CD4-positive, alpha-beta T cell treated with Interleukin-6 for 4 hours (primary cell): ENCODE measurements around the gene CACNA1D.

ENCODE experiments used
- DNase-seq: peaks from one replicate; pipeline ENCODE4 v3.0.0-alpha.2; 2020; ENCODE audit warnings: mixed read lengths

The CACNA1D gene

DNA sequence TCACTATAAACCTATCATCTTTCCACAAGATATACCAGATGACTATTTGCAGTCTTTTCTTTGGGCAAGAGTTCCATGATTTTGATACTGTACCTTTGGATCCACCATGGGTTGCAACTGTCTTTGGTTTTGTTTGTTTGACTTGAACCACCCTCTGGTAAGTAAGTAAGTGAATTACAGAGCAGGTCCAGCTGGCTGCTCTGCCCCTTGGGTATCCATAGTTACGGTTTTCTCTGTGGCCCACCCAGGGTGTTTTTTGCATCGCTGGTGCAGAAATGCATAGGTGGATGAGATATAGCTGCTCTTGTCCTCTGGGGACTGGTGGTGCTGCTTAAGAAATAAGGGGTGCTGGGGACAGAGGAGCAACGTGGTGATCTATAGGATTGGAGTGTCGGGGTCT is 318.0 kb downstream of the CACNA1D start:
- DNase-seq = no peak

DNA sequence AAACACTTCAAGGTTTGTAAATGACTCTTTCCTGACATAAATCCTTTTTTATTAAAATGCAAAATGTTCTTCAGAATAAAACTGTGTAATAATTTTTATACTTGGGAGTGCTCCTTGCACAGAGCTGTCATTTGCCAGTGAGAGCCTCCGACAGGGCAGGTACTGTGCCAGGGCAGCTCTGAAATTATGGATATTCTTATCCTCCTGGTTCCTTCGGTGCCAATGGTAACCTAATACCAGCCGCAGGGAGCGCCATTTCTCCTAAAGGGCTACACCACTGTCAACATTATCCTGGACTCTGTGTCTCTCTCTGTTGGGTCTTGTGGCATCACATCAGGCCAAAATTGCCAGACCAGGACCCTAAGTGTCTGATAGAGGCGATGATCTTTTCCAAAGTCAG is 318.8 kb downstream of the CACNA1D start:
- DNase-seq = no peak

DNA sequence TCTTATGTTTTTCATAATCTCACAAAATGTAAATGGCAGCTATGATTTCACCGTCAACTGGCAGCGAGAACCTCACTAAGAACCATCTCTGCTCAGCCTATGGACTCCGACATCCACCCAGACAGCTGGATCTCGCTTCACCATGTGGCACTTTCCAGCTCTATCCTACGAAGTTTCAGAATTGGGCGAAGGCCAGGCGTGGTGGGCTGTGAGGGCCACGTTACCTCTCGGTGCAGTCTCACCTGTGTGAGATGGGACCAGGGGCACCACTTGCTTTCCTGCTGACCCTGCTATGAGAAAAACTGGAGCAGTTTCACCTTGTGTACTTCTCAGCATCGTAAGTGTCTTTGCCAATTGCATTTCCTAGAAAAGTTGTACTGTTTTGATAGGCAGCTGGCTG is 319.5 kb downstream of the CACNA1D start:
- DNase-seq = no peak

DNA sequence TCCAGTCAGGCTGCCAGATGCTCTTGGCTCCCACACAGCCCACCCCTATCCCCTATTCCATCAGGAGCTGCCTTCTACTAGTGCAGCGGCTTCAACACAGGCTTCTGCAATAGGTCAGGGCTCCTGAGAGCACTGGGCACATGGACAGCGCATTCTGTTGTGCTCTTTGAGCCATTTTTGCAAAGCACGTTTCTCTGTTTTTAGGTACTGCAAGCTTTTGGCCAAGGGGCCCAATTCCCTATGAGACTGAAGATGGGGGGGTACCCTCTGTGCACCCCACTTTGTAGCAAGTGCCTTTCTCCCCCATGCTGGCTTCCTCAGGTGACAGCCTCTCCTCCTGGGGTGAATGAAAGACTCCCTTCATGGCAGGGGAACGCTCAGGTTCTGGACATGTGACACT is 320.7 kb downstream of the CACNA1D start:
- DNase-seq = no peak

DNA sequence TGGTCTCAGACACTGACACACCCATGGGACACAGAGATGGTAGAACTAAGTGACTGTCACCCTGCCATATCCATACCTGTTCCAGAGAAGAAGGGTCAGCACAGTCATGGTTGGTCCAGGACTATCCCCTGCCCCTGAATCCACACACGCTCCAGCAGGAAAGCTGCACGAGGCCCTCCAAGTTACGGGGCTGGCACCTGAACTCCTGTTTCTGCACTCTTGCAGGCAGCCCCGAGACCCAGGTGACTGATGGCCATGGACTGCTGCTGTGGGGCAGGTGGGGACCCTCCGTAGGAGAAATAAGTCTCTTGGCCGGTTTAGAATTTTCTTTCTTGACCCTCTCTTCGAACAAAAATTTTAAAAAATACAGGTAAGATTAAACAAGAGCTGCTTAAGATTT is 321.2 kb downstream of the CACNA1D start:
- no peak for DNase-seq

DNA sequence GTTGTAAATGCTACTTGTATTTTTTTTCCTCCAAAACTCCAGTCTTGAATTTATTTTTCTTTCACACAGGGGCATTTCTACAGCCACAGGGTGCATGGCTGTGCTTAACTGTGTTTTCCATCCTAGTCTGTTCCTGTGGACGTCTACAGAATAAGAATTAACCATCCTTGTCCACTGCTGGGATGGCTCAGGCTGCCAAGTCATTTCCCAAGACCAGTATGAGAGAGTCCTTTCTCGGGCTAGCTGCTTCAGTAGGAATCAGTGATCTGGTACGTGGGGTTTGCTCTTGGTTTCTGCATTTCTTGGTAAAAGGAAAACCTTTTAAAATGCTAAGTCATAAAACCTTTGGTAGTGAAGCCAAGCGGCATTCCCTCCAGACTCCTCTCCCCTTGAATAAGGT is 322.0 kb downstream of the CACNA1D start:
- DNase-seq = no peak

DNA sequence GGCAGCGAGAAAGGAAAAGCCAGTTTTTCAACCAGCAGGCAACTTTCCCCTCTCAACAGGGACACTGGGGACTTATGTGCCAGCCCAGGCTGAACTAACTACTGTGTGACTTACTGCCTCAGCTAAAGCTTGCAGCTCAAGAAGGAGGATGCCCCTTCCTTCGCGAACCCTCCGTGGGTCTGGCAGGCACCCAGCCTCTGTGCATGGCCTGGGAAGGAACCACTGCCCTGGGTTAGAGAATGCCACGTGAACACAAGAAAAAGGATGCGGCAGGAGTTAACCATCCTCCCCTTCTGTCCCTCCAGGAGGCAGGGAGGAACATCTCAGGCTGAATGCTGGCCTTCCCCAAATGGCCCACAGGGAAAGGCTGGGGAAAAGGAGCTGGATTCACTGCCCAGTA is 322.8 kb downstream of the CACNA1D start:
- DNase-seq = no peak

DNA sequence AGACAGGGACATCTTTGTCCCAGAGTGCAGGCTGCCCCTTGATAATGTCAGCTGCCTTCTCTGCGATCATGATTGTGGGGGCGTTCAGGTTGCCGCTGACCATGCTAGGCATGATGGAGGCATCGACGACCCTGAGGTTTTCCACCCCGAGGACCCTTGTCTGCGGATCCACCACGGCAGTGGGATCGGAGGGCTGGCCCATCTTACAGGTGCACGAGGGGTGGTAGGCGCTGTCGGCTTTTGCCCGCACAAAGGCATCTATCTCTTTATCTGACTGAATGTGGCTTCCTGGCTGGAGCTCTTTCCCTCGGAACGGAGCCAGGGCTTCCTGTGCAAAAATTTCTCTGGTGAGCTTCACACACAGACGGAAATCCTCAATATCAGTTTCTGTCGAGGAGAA is 323.4 kb downstream of the CACNA1D start:
- no peak for DNase-seq

DNA sequence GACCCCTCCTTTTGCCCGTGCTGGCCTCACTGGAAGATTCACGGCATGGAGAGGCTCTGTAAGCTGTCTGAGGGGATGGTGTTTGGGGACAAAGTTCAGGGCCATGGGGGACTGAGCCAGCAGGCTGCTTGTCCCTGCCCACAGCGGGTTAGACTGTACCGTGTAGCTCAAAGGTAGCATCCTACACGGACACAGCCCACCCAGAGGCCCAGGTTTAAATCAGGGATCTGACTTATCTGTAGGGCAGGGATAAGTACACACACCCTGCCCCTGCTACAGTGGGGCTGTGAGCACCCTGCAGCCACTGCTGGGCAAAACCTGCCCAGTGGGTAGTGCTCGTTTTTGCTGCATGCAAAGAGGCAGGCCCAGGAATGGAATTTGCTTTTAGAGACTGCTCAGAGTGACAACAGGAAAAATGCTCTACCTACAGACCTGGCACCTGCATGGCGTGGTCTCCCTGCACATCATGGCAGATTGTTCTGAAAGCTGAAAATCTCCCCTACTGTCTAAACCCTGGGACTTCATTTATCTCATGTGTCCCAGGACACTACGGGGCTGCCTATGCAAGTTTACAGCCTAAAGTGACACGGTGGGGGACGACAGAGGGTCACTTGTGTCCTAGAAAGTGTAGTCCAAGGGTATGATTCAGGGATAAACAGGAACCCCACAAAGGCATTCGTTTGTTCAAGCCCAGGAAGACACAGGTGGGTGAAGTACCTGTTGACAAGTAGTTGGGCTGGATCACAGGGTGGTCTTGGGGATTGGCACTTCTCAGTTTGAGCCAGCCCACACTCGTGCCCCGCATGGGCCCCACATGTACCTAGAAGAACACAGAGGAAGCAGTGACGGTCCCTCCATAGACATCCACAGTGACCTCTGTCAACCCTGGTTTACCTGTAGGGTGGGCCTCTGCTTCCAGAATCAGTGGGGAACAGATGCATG is 324.1 kb downstream of the CACNA1D start:
- DNase-seq = no peak

DNA sequence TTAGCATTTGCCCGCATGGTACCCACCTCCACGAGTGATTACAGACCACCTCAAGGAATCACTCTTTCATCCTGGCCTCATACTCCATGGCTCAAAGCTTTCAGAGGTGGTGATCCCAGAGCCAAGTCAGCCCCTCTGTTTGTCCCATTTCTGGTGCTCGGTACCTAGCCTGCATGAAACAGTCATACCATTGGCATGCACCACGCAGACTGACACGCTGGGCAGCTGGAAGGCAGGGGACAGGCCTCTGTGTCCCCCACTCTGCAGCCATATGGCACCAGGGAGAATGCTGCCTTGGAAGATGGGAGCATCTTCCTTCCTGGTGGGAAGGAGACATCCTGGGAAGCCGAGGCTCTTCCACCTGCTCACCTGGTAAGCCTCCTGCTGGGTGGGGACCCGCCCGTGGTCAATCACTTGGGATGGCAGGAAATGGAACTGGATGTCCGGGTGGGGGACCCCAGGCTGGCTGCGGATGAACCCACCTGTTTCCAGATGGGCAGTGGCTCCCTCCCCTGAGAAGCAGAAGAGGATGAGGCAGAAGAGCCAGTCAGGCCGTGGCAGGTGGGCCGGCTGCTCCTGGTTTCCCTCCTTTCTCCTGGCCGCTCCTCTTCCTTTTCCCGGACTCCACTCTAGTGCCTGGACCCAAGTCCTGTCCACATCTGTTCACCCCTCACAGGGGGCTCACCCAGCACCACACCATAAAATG is 324.9 kb downstream of the CACNA1D start:
- DNase-seq = no peak

DNA sequence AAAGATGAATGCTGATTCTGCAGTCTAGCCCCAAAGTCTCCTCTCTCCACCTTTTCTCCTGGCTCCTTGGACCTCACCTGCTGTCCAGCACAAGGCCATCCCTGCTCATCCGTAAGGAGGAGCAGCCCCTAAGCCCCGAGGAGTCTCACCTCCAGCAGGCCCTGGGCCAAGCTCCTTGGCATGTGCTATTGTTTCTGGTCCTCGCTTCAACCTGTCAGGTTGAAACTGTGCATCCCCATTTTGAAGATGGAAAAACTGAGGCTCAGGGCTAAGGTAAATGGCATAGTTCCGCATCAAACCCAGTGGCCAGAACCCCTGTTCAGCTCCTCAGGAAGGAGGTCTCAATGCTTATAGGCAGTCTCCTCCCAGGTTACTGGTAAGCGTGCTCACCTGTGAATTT is 325.7 kb downstream of the CACNA1D start:
- DNase-seq = no peak

DNA sequence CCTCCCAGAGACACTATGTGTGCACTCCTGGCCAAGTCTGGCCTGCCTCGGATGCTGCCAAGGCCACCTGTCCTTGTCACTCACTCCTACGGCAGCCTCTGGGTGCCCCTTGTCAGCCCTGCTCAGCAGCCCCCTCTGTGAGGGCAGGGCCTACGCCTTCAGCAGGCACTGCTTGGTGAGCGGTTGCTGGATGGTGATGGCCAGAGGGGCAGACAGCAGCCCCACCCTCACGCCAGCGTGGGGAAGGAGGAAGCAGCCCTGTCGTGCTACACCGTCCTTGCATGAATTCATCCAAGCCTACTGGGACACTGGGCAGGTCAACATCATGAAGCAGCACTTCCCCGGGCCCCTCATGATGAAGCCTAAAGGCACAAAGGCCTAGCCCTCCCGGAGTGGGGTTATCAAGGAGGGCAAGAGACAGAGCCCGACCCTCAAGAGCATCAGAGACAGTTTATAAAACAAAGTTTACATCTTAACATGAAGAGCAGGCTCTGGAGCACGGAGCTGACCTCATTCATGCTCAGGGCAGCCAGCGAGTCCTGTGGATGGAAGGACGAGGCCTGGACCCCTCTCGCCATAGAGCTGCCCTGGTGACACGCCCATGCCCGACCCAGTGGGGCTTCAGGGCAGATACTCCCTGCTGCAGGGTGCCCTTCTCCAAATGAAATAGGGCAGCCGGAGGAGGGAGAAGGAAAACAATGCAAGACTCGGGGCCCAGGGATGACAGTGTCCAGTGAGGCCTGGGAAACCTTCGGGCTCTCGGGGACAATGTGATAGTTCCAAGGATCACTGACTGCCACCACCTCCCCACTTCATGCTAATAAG is 326.6 kb downstream of the CACNA1D start:
- DNase-seq = no peak

DNA sequence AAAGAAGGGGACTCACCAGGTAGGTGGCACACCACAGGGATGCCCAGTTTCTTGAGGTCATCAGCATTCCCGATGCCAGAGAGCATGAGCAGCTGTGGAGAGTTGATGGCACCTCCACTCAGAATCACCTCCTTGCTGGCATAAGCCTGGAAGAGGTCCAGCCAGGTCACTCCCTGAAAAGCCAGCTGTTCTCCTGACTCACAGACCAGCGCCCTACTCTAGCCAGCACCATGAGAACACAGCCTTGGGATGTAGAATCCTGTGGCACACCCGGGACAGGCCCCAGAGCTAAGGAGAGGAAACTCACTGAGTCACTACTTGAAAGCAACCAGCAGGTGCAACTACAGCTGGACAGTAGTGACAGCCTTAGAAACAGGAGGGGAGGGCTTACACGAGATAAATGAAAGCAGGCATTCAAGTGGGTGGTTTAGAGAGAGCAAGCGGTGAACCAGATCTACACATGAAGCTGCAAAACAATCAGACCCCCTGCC is 327.3 kb downstream of the CACNA1D start:
- DNase-seq = no peak

DNA sequence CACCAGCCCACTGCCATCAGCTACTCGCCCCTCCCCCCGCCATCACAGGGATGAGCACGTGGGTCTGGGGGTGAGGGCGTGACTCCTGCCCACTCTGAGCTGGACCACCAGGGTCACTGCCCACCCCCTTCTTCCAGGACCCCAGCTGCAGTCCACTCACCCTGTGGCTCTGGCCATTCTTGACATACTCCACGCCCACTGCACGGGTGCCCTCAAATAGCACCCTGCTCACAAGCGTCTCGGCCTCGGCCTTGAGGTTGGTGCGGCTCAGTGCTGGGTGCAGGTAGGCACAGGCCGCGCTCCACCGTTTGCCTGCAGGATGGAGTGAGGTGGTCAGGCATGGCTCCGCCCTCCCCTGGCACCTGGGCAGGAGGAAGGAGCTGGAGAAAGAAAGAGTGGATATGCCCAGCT is 327.9 kb downstream of the CACNA1D start:
- no peak for DNase-seq

DNA sequence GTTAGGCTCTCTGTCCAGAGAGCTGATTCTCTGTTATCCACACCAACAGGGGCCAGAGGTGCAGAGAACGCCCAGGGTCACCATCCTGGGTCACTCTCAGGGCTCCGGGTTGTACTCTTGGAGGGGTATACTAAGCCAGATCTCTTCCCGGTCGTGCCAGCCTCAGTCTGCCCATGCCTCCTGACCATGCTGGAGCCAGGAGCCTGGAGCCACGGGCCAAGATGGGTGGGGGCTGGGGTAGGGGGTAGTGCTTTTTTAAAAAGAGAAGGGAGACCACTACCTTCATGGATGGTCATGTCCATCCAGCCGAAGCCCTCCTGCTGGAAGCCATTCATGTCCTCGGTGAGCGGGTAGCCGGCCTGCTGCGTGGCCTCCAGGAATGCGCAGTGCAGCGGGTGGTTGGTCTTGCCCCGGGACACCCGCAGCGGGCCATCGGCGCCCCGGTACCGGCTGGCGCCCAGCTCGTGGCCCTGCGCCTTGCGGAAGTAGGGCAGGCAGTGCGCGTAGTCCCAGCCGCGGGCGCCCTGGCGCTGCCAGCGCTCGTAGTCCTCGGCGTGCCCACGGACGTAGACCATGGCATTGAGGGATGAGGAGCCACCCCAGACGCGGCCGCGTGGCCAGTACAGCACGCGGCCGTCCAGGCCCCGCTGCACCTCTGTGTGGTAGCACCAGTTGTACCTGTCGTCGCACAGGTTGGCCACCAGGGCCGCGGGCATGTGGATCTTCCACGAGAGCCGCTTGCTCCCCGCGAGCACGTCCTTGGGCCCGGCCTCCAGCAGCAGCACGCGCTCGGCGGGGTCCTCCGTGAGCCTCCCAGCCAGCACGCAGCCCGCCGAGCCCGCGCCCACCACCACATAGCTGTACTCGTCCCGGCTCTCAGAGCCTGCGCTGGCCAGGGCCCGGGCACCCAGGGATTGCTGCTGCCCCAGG is 328.9 kb downstream of the CACNA1D start:
- DNase-seq = no peak

DNA sequence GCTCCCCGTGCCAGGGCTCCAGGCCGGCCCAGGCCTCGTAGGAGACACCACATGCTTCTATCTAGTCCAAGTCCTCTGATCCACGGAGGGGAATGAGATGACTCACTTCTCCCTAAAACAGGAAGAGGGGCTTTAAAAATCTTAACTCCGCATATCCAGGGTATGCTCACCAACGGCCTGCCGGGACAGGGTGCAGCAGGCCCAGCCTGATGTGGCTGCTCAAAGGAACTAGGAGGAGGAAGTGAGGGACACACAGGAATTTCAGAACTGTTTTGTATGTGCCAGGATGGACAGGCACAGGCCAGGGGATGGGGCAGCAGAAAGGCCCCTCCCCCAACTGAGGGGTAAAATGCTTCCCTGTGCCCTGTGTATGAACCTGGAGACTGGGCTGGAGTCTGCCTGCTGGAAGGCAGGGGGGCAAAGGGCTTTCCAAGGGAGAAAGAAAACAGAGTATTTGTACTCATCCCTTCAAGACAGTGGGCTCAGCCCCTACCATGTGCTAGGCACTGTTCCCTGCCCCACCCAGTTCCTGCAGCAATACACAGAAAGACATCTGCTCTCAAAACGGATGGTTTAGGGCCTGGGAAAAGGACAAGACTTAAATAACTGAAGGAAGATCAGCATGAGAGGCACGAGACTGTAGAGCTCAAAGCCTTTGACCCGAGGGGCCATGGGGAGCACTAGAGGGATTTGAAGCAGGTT is 329.7 kb downstream of the CACNA1D start:
- DNase-seq = no peak

DNA sequence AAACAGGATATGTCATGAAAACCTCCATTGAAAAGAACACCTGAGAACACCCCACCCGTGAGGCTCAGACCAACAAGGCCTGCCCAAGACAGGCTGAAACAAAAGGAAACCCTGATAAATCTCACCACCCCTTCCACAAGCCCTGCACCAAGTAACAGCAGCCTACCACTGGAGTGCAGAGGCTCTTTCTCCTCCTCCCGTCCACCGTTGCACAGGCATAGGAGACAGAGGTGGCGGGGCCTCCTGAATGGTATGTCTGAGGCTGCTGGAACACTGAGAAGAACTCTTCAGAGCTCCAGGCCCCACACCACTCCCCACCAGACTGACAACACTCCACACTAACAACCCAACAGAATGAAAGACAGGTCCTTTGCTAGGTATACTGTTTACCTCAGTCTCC is 330.4 kb downstream of the CACNA1D start:
- DNase-seq = no peak

DNA sequence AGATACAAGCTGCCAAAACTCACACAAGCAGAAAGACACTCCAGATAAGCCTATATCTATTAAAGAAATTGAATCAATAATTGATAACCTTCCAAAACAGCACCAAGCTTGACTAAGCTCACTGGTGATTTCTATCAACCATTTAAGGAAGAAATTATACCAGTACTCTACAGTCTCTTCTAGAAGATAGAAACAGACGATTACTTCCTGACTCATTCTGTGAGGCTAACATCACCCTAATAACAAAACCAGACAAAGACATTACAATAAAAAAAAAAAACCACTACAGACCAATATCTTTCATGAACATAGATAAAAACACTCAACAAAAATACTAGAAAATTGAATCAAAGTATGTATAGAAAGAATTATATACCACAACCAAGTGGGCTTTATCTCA is 331.6 kb downstream of the CACNA1D start:
- DNase-seq = no peak

DNA sequence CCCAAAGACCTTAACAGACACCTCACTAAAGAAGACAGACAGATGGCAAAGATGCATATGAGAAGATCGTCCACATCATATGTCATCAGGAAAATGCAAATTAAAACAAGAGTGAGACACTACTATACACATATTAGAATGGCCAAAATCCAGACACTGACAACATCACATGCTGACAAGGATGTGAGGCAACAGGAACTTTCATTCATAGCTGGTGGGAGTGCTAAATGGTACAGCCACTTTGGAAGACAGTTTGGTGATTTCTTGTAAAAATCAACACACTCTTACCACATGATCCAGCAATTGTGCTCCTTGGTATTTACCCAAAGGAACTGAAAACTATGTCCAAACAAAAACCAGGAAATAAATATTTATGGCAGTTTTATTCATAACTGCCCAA is 334.2 kb downstream of the CACNA1D start:
- no peak for DNase-seq

DNA sequence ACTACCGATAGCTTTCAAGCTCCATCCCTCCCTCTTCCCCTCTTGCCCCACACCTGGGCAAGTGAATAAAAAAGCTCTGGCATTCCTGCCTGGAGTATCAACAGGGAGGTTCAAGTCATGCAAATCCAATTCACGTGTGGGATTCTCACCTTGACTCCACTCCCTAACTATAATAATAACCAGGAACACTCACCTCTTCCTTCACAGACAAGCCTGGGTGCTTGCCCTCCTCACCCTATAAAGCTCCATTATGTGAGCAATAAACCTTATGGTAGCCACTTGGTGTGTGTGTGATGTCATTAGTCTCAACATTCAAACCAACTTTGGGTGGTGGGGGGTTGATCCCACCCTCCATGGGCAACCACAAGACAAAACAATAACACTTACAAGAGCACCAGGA is 335.2 kb downstream of the CACNA1D start:
- no peak for DNase-seq

DNA sequence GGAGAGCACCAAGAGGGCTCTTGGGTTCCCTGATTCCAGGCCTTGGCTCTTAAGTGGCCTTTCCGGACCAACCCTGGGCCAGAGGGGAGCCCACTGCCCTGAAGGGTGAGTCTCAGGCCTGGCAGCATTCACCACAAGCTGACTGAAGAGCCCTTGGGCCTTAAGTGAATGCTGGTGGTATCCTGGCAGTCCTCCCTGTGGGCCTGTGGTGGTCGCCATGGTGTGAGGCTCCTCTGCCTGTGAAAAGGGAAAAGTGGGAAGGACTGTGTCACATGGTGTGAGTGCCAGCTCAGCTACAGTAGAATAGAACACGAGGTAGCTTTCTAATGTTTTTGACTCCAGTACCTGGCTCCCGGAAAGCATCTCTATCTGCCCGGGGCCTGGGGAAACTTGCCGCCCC is 336.5 kb downstream of the CACNA1D start:
- DNase-seq = no peak
